GM20000 (cell line): Measurements from ENCODE around the gene CABLES1.
"Not testable (repeated sequence)": the region's sequence is repeated elsewhere in the genome, so short reads cannot be mapped to it uniquely, and the experiment has no call there.

Source experiments
- DNase-seq: peaks from one replicate; pipeline ENCODE4 v3.0.0; 2012; ENCODE audit warnings: low spot score
- CTCF ChIP-seq: IDR thresholded peaks from 2 replicates; pipeline ENCODE4 v1.5.1; 2012; ENCODE audit warnings: mild to moderate bottlenecking, control low read depth; ENCODE audit errors: extremely low read depth, missing control alignments

The CABLES1 gene, protein sequence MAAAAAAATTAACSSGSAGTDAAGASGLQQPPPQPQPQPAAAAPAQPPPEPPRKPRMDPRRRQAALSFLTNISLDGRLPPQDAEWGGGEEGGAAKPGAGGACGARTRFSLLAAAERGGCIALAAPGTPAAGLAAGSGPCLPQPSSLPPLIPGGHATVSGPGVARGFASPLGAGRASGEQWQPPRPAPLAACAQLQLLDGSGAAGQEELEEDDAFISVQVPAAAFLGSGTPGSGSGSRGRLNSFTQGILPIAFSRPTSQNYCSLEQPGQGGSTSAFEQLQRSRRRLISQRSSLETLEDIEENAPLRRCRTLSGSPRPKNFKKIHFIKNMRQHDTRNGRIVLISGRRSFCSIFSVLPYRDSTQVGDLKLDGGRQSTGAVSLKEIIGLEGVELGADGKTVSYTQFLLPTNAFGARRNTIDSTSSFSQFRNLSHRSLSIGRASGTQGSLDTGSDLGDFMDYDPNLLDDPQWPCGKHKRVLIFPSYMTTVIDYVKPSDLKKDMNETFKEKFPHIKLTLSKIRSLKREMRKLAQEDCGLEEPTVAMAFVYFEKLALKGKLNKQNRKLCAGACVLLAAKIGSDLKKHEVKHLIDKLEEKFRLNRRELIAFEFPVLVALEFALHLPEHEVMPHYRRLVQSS

DNA sequence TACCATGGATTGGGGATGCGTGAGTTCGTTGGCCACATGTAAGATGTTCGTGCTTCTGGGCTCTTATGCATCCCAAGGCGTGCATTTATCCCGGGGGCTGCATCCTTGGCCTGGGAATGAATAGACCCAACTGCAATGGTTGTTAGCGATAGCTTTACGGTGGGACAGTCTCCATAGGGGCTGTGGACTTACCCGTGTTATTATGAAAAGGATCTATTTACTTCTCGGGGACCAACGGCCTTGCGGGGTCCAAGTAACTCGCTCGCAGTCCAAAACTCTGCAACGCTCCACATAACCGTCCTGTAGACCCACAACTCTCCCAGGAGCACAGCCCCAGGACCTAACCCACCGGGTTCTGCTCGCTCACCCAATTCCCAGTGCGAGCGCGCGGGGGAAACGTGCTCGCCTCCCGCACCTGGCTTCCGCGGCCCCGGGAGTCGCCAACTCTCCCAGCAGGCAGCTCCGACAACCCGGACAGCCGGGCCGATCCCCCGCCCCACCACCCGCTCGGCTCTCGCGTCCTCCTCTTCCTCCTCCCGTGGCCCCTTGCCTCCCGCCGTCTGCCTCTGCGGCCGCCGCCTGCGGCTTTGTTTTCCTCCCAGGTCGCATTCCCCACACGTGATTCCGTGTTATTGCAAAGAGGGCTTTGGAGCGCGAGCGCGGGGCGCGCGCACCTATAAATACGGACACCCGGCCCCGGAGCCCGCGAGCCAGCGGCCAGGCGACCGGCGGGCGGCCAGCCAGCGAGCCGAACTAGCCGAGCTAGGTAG is at the start of gene CABLES1:
Gene CABLES1, plus strand, starts transcription at position 706 of the 770 bp plus-strand sequence. CDS start 278 bp downstream, outside the sequence.
- peak; percentile 68 for DNase-seq
- TF ChIP-seq CTCF = no peak

- no peak for DNase-seq
- TF ChIP-seq CTCF = no peak
Observed at GRCh38 chr18:23087352-23087751, 47.9 kb upstream of the CABLES1 start.

- no peak for TF ChIP-seq CTCF
- no peak for DNase-seq
Observed at GRCh38 chr18:23088310-23088709, 47.0 kb upstream of the CABLES1 start.

GRCh38 chr18:23091017-23091993 is 44.0 kb upstream of the CABLES1 start:
- DNase-seq = peak; percentile 19

GRCh38 chr18:23092121-23092520 is 43.2 kb upstream of the CABLES1 start:
- TF ChIP-seq CTCF = no peak
- no peak for DNase-seq

DNA sequence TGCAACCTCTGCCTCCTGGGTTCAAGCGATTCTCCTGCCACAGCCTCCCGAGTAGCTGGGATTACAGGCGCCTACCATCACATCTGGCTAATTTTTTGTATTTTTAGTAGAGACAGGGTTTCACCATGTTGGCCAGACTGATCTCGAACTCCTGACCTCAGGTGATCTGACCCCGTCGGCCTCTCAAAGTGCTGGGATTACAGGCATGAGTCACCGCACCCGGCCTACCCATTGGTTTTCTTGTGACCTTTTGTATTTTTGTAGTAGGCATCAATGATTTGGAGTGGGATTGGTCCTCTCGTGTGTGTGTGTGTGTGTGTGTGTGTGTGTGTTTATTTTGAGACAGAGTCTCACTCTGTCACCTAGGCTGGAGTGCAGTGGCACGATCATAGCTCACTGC is 42.2 kb upstream of the CABLES1 start:
- not testable (repeated sequence) for DNase-seq

GRCh38 chr18:23093772-23094171 is 41.5 kb upstream of the CABLES1 start:
- no peak for DNase-seq
- no peak for TF ChIP-seq CTCF
